ENCODE results near the gene C12orf76.
A peak's percentile ranks its signal among the peaks of the same experiment; 100 is the strongest.
"Not testable (repeated sequence)": the region's sequence is repeated elsewhere in the genome, so short reads cannot be mapped to it uniquely, and the experiment has no call there.

The C12orf76 gene

DNA sequence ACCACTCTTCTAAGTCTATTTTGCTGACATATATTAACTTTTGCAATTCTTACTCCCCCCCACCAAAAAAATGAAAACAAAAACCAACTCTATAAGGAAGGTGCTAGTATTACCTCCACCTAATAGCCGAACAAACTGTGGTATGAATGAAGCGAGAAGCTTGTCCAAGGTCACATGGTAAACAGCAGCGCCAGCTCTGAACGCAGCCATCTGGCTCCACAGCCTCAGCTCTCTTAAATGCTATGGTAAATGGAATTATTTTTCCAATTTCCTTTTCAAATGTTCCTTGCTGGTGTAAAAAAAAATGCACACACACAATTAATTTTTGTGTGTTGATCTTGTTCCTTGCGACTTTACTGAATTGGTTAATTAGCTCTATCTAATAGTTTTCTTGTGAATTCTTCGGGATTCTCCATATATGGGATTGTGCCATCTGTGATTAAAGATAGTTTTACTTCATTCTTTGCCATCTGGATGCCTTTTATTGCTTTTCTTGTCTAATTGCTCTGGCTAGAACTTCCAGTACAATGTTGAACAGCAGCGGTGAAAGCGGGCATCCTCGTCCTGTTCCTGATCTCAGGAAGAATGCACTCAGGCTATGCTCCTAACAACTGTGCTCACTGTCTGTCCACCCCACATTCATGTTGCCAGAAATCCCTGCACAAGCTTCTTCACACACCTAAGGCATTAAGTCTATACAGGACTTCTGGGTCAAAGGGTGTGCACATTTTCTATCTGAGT lies 10.7 kb upstream of the C12orf76 start:
- Histone ChIP-seq H4K20me1 (ENCODE audit: insufficient read depth) (no peaks in the 10 kb centered on the region), H3K36me3 (ENCODE audit: insufficient read depth) (no peaks in the 10 kb centered on the region), H3K79me2 (ENCODE audit: insufficient read depth, low read depth) (no peaks in the 10 kb centered on the region), H3K9ac (no peak overlapping the region), H3K27me3 (ENCODE audit: insufficient read depth, low read depth) (no peaks in the 10 kb centered on the region), H3K27ac (no peak overlapping the region), H3K4me2 (no peak overlapping the region), H2AFZ (ENCODE audit: low read depth) (no peak overlapping the region), H3K4me3 (IDR thresholded peaks at IDR 0.05; ENCODE audit: insufficient read depth, low read depth, low read length) (no peak overlapping the region), H3K4me1 (ENCODE audit: low read depth, poor library complexity, severe bottlenecking) (no peaks in the 10 kb centered on the region)
- TF ChIP-seq, protein P1, sequence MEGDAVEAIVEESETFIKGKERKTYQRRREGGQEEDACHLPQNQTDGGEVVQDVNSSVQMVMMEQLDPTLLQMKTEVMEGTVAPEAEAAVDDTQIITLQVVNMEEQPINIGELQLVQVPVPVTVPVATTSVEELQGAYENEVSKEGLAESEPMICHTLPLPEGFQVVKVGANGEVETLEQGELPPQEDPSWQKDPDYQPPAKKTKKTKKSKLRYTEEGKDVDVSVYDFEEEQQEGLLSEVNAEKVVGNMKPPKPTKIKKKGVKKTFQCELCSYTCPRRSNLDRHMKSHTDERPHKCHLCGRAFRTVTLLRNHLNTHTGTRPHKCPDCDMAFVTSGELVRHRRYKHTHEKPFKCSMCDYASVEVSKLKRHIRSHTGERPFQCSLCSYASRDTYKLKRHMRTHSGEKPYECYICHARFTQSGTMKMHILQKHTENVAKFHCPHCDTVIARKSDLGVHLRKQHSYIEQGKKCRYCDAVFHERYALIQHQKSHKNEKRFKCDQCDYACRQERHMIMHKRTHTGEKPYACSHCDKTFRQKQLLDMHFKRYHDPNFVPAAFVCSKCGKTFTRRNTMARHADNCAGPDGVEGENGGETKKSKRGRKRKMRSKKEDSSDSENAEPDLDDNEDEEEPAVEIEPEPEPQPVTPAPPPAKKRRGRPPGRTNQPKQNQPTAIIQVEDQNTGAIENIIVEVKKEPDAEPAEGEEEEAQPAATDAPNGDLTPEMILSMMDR (conservative IDR thresholded peaks at IDR 0.05; ENCODE audit: low read depth, low read length) = no peak

DNA sequence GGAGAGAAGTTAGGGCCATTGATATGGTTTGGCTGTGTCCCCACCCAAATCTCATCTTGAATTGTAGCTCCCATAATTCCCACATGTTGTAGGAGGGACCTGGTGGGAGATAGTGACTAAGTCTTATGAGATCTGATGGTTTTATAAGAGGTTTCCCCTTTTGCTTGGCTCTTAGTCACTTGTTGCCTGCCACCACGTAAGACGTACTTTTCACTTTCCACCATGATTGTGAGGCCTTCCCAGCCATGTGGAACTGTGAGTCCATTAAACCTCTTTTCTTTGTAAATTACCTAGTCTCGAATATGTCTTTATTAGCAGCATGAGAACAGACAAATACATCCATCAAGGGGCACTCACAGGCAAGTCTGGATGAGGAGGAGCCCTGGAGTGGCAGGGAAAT lies 8.3 kb upstream of the C12orf76 start:
- not testable (repeated sequence) for H4K20me1 ChIP-seq (ENCODE audit: insufficient read depth); H3K4me1 ChIP-seq (ENCODE audit: low read depth, poor library complexity, severe bottlenecking); H3K79me2 ChIP-seq (ENCODE audit: insufficient read depth, low read depth); H3K27me3 ChIP-seq (ENCODE audit: insufficient read depth, low read depth); H3K4me2 ChIP-seq; H3K27ac ChIP-seq; H3K36me3 ChIP-seq (ENCODE audit: insufficient read depth); H3K9ac ChIP-seq; H2AFZ ChIP-seq (ENCODE audit: low read depth); H3K4me3 ChIP-seq (IDR thresholded peaks at IDR 0.05; ENCODE audit: insufficient read depth, low read depth, low read length)

DNA sequence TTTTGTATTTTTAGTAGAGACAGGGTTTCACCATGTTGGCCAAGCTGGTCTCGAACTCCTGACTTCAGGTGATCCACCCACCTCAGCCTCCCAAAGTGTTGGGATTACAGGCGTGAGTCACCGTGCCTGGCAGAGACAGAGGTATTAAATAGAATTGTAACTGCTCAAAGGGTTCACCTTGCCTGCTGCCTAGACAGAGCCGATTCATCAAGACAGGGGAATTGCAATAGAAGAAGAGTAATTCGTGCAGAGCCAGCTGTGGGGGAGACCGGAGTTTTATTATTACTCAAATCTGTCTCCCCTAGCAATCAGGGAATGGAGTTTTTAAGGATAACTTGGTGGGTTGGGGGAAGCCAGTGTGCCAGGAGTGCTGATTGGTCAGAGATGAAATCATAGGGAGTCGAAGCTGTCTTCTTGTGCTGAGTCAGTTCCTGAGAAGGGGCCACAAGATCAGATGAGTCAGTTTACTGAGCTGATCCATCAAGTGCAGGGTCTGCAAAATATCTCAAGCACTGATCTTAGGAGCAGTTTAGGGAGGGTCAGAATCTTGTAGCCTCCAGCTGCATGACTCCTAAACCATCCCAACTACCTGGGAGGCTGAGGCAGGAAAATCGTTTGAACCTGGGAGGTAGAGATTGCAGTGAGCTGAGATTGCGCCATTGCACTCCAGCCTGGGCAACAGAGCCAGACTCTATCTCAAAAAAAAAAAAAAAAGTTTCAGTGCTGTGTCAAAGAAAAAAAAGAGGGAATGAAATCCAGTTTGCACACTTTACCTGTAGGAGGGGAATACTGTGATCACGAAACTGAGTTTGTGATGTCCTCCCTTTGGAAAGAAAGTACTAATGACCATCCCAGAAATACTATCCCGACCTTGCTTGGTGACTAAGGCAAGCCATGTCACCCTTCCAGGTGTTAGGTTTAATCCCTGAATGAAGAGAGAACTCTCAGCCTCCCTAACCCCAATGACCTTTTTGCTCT lies 7.3 kb upstream of the C12orf76 start:
- H4K20me1 ChIP-seq (ENCODE audit: insufficient read depth); H3K4me3 ChIP-seq (IDR thresholded peaks at IDR 0.05; ENCODE audit: insufficient read depth, low read depth, low read length); H3K9ac ChIP-seq; H3K4me1 ChIP-seq (ENCODE audit: low read depth, poor library complexity, severe bottlenecking); H3K27me3 ChIP-seq (ENCODE audit: insufficient read depth, low read depth); H3K27ac ChIP-seq; H3K36me3 ChIP-seq (ENCODE audit: insufficient read depth); H3K4me2 ChIP-seq; H2AFZ ChIP-seq (ENCODE audit: low read depth); H3K79me2 ChIP-seq (ENCODE audit: insufficient read depth, low read depth): not testable (repeated sequence)

DNA sequence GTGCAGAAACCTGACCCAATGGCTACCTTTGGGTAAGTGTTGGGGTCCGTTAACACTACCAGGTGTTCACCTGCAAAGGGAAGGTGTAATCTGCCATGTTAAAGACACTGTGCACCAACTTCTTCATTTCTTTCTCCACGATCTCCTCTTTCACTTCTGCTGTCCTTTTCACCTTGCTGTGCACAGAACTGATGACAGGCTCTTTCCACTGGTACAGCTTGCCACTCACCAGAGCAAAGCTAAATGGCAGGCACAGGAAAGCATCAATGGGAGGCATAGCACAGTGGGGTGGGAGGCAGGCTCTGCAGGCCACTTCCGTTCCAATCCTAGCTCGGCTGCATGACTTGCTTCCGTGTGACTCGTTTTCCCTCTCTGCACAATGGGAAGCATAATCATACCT lies 2.6 kb upstream of the C12orf76 start:
- Histone ChIP-seq H3K9ac (no peak overlapping the region), H3K36me3 (ENCODE audit: insufficient read depth) (no peaks in the 10 kb centered on the region), H2AFZ (ENCODE audit: low read depth) (no peak overlapping the region), H3K4me1 (ENCODE audit: low read depth, poor library complexity, severe bottlenecking) (peaks cover 4% of the 10 kb centered on the region), H3K79me2 (ENCODE audit: insufficient read depth, low read depth) (no peaks in the 10 kb centered on the region), H3K4me2 (no peak overlapping the region), H4K20me1 (ENCODE audit: insufficient read depth) (no peaks in the 10 kb centered on the region), H3K27ac (no peak overlapping the region), H3K4me3 (IDR thresholded peaks at IDR 0.05; ENCODE audit: insufficient read depth, low read depth, low read length) (no peak overlapping the region), H3K27me3 (ENCODE audit: insufficient read depth, low read depth) (no peaks in the 10 kb centered on the region)
- TF ChIP-seq, protein P1 (conservative IDR thresholded peaks at IDR 0.05; ENCODE audit: low read depth, low read length) = no peak

DNA sequence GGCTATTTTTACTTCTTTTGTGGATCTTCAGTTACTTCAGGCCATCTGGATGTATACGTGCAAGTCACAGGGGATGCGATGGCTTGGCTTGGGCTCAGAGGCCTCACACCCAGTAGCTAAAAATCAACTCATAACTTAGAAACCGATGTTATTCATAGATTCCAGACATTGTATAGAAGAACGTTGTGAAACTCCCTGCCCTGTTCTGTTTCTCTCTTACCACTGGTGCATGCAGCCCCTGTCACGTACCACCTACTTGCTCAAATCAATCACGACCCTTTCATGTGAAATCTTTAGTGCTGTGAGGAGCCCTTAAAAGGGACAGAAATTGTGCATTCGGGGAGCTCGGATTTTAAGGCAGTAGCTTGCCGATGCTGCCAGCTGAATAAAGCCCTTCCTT lies 1.3 kb upstream of the C12orf76 start:
- not testable (repeated sequence) for H3K4me3 ChIP-seq (IDR thresholded peaks at IDR 0.05; ENCODE audit: insufficient read depth, low read depth, low read length); H2AFZ ChIP-seq (ENCODE audit: low read depth); H3K9ac ChIP-seq; H4K20me1 ChIP-seq (ENCODE audit: insufficient read depth); H3K4me2 ChIP-seq; H3K27me3 ChIP-seq (ENCODE audit: insufficient read depth, low read depth); H3K79me2 ChIP-seq (ENCODE audit: insufficient read depth, low read depth); H3K27ac ChIP-seq; H3K4me1 ChIP-seq (ENCODE audit: low read depth, poor library complexity, severe bottlenecking); H3K36me3 ChIP-seq (ENCODE audit: insufficient read depth)

DNA sequence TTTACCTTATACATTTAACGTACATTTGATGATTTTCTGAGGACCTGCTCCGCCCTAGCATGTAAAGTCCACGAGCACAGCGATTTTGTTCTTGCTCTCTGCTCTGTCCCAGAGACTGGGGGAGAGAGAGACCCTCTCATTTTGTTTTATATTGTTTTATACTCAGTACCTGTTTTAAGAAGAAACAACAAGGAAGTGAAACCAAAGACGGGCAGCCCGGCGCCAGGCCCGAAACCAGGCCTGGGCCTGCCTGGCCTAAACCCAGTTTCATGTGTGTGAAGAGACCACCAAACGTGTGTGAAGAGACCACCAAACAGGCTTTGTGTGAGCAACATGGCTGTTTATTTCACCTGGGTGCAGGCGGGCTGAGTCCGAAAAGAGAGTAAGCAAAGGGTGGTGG lies 712 bp upstream of the C12orf76 start:
- H3K4me2 ChIP-seq = peak overlapping the region; percentile 53
- not testable (repeated sequence) for H3K36me3 ChIP-seq (ENCODE audit: insufficient read depth); H3K4me1 ChIP-seq (ENCODE audit: low read depth, poor library complexity, severe bottlenecking); H3K9ac ChIP-seq; H3K4me3 ChIP-seq (IDR thresholded peaks at IDR 0.05; ENCODE audit: insufficient read depth, low read depth, low read length); H3K27me3 ChIP-seq (ENCODE audit: insufficient read depth, low read depth); H3K27ac ChIP-seq; H3K79me2 ChIP-seq (ENCODE audit: insufficient read depth, low read depth); H4K20me1 ChIP-seq (ENCODE audit: insufficient read depth)
- H2AFZ ChIP-seq (ENCODE audit: low read depth) = peak overlapping the region; percentile 75
